ENCODE data around the gene ZSWIM2.

The ZSWIM2 gene

DNA sequence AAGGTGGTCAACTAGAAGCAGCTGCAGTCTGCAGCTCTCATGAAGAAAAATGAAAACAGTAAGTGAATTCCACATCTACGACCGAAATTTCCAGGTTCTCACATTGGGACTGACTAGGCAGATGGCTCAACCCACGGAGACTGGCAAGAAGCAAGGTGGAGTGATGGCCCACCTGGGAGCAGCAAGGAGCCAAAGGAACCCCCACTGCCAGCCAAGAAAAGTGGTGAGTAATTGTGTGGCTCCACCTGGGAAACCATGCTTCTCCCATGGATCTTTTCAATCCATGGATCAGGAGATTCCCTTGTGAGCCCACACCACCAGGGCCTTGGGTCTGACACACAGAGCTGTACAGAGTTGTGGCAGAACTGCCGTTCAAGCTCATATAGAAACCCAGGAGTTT, 64.0 kb downstream of the ZSWIM2 start:
- Histone ChIP-seq H3K9ac (ENCODE audit: low read length) (no peak overlapping the region), H4K20me1 (ENCODE audit: insufficient read depth, low read length) (no peaks in the 10 kb centered on the region), H3K27ac (ENCODE audit: low read depth, low read length, poor library complexity, severe bottlenecking) (no peak overlapping the region), H3K27me3 (ENCODE audit: insufficient read depth, low read length) (no peaks in the 10 kb centered on the region), H3K36me3 (ENCODE audit: insufficient read depth, low read length) (no peaks in the 10 kb centered on the region), H3F3A (ENCODE audit: insufficient read depth, low read length) (no peaks in the 10 kb centered on the region), H3K4me1 (ENCODE audit: insufficient read depth, low read length, severe bottlenecking) (no peaks in the 10 kb centered on the region), H2AFZ (ENCODE audit: low read length) (no peak overlapping the region), H3K4me2 (ENCODE audit: low read length) (no peak overlapping the region), H3K79me2 (ENCODE audit: insufficient read depth, low read length) (no peaks in the 10 kb centered on the region), H3K9me3 (ENCODE audit: low read length) (no peaks in the 10 kb centered on the region), H3K4me3 (ENCODE audit: low read depth, low read length, poor library complexity, severe bottlenecking) (no peak overlapping the region), H3K9me2 (ENCODE audit: low read depth, low read length) (no peaks in the 10 kb centered on the region)
- TF ChIP-seq, protein P1, sequence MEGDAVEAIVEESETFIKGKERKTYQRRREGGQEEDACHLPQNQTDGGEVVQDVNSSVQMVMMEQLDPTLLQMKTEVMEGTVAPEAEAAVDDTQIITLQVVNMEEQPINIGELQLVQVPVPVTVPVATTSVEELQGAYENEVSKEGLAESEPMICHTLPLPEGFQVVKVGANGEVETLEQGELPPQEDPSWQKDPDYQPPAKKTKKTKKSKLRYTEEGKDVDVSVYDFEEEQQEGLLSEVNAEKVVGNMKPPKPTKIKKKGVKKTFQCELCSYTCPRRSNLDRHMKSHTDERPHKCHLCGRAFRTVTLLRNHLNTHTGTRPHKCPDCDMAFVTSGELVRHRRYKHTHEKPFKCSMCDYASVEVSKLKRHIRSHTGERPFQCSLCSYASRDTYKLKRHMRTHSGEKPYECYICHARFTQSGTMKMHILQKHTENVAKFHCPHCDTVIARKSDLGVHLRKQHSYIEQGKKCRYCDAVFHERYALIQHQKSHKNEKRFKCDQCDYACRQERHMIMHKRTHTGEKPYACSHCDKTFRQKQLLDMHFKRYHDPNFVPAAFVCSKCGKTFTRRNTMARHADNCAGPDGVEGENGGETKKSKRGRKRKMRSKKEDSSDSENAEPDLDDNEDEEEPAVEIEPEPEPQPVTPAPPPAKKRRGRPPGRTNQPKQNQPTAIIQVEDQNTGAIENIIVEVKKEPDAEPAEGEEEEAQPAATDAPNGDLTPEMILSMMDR (IDR thresholded peaks at IDR 0.05; ENCODE audit: low read length) = no peak
- TF ChIP-seq EZH2 (IDR thresholded peaks at IDR 0.05; ENCODE audit: borderline replicate concordance, low read length) = no peak

DNA sequence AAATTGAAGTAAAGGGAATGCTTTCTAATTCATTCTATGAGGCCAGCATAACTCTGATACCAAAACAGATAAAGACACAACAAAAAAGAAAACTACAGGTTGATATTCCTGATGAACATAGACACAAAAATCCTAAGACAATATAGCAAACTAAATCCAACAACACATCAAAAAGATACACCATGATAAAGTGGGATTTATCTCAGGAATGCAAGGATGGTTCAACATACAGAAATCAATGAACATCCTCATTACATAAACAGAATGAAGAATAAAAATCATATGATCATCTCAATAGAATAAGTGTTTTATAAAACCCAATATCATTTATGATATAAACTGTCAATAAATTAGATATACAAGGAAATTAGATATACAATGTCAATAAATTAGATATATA, 65.7 kb downstream of the ZSWIM2 start:
- TF ChIP-seq, protein P1 (IDR thresholded peaks at IDR 0.05; ENCODE audit: low read length) = no peak
- no peak for TF ChIP-seq EZH2 (IDR thresholded peaks at IDR 0.05; ENCODE audit: borderline replicate concordance, low read length)
- Histone ChIP-seq H3K4me3 (ENCODE audit: low read depth, low read length, poor library complexity, severe bottlenecking) (no peak overlapping the region), H2AFZ (ENCODE audit: low read length) (no peak overlapping the region), H3K27ac (ENCODE audit: low read depth, low read length, poor library complexity, severe bottlenecking) (no peak overlapping the region), H3K9me3 (ENCODE audit: low read length) (no peaks in the 10 kb centered on the region), H3F3A (ENCODE audit: insufficient read depth, low read length) (no peaks in the 10 kb centered on the region), H3K79me2 (ENCODE audit: insufficient read depth, low read length) (no peaks in the 10 kb centered on the region), H3K9ac (ENCODE audit: low read length) (no peak overlapping the region), H3K9me2 (ENCODE audit: low read depth, low read length) (no peaks in the 10 kb centered on the region), H4K20me1 (ENCODE audit: insufficient read depth, low read length) (no peaks in the 10 kb centered on the region), H3K27me3 (ENCODE audit: insufficient read depth, low read length) (no peaks in the 10 kb centered on the region), H3K4me1 (ENCODE audit: insufficient read depth, low read length, severe bottlenecking) (no peaks in the 10 kb centered on the region), H3K36me3 (ENCODE audit: insufficient read depth, low read length) (no peaks in the 10 kb centered on the region), H3K4me2 (ENCODE audit: low read length) (no peak overlapping the region)

DNA sequence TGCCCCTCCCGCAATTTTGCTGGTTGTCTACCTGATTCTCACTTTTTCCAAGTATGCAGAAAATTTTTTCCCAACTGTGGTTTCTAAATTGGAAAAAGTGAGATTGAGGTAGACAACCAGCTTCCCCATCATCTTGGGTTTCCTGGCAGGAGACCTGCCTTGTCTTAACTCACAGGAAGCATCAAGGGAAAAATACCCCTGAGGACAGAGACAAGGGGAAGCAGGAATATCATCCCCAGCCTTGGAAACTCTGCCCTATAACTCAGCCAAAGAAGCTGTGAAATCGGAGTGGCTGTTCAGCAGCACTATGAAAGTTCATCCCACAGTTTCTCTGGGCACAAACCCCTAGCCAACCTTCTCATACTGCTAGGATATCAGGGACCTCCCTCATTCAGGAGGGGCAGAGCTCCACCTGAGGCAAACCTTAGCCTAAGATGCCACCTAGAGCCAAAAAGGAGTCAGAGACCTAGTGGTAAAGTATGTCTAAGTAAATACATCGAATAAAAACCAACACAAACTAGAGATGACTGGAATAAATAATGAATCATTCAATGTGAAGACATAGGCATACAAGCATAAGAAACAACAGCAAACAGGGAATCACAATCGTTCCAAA, 68.2 kb downstream of the ZSWIM2 start:
- H3K9me2 ChIP-seq (ENCODE audit: low read depth, low read length) = no peaks in the 10 kb centered on the region
- no peak for TF ChIP-seq EZH2 (IDR thresholded peaks at IDR 0.05; ENCODE audit: borderline replicate concordance, low read length)
- TF ChIP-seq, protein P1 (IDR thresholded peaks at IDR 0.05; ENCODE audit: low read length) = peak; percentile 44
- no peaks in the 10 kb centered on the region for H3K27me3 ChIP-seq (ENCODE audit: insufficient read depth, low read length)
- no peaks in the 10 kb centered on the region for H3F3A ChIP-seq (ENCODE audit: insufficient read depth, low read length)
- no peak overlapping the region for H3K4me2 ChIP-seq (ENCODE audit: low read length)
- H4K20me1 ChIP-seq (ENCODE audit: insufficient read depth, low read length) = no peaks in the 10 kb centered on the region
- H2AFZ ChIP-seq (ENCODE audit: low read length) = no peak overlapping the region
- no peaks in the 10 kb centered on the region for H3K9me3 ChIP-seq (ENCODE audit: low read length)
- H3K79me2 ChIP-seq (ENCODE audit: insufficient read depth, low read length) = no peaks in the 10 kb centered on the region
- H3K4me1 ChIP-seq (ENCODE audit: insufficient read depth, low read length, severe bottlenecking) = no peaks in the 10 kb centered on the region
- H3K9ac ChIP-seq (ENCODE audit: low read length) = no peak overlapping the region
- no peaks in the 10 kb centered on the region for H3K36me3 ChIP-seq (ENCODE audit: insufficient read depth, low read length)
- H3K4me3 ChIP-seq (ENCODE audit: low read depth, low read length, poor library complexity, severe bottlenecking) = no peak overlapping the region
- no peak overlapping the region for H3K27ac ChIP-seq (ENCODE audit: low read depth, low read length, poor library complexity, severe bottlenecking)
